NCI-H524 treated with DMSO at 0.1 percent for 48 hours (cell line): Measurements from ENCODE around the gene SDF2L1.

Source experiments
- DNase-seq: peaks from one replicate; lab custom pipeline; 2025; lab: John Stamatoyannopoulos, UW

The SDF2L1 gene

GRCh38 chr22:21622011-21622918 is 19.8 kb upstream of the SDF2L1 start:
- DNase-seq: no peak

- no peak for DNase-seq
Measured at GRCh38 chr22:21622919-21623647, 19.0 kb upstream of the SDF2L1 start.

DNA sequence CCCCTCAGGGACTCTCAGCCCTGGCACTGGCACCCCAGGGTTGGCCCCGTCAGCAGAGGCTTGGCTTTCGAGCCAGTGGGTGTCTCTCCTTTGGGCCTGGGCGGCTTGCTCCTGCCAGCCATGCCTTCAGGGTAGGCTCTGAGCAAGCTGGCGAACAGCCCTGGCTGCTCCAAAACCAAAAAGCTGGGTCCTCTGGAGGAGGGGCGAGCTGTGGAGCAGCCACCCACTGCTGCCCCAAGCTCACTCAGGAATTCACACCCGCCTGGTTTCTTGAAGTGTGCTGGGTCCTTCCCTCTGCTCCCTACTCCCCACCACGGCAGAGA is 18.5 kb upstream of the SDF2L1 start:
- no peak for DNase-seq

DNA sequence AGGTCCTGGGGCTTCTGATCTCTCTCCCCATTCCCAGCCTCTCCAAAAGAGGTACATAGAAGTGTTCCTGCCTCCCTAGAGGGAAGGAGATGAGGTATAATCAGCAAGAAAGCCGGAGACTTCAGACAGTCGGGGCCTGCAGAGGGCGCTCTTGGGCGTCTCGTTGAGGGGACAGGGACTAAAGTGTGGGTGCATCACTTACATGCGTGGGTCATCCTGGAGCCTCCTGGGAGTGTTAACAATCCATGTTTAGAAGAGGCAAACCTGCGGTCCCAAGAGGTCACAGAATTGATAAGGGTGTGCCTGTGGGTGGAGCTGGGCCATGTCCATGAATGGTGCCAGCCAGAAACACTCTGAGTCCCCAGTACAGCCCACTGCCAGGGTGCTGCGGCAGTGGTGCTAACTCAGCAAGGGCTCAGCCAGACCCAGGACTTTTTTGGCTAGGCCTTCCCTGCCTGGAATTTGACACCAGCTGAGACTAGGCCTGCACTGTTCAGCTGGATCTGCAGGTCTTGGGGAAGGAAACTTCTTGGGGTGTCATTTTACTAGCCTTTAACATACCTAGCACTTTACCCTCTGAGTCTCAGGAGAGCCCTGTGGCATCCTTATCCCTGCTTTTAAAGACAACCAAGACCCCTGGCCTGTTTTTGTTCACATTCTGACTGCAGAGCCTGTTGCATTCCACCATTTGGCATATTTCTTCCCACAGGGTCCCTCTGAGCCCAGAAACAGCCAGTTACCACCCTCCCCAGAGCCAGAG is 17.8 kb upstream of the SDF2L1 start:
- DNase-seq: no peak

DNA sequence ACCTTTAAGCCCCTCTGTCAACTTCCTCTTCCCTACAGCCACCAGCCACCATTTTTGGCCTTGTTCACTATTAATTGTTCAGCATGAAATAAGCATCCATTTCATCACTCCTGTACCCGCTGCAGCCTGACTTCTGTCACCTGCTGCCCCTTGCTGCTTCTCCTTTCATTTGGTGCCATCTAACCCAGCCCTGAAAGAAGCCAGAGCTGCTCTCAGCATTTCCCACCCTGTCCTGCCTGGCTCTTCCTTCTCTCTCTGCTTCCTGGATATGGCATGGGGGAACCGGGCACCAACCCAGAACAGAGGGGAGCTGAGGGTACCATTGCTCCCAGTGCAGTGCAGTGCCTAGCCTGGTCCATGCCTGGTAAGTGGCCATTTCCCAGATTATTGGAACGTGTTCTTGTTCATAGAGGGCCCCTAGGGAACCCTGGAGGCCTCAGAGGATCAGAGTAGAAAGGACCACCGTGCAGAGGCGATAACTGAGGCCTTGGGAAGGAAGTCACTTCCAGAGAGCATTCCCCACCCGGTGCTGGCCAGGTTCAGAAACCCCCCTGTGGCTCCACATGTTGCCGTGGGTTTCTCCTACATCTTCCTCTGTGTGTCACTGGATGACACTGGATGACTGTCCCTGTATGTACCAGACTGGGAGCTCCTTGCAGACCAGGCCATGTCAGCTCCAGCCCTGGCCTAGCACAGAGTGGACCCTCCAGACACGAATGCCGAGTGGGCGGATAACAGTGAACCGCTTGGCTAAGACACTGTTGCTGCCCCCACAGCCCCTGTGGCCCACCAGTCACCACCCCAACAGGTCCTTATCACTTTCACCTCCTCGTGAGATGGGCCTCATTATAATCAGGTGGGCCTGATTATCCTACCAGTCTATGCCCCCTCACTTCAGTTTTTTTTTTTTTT is 17.0 kb upstream of the SDF2L1 start:
- no peak for DNase-seq

GRCh38 chr22:21626073-21626734 is 15.9 kb upstream of the SDF2L1 start:
- peak; percentile 22 for DNase-seq

- peak; percentile 81 for DNase-seq
Measured at GRCh38 chr22:21626735-21627469, 15.2 kb upstream of the SDF2L1 start.

GRCh38 chr22:21628386-21629254 is 13.5 kb upstream of the SDF2L1 start:
- DNase-seq: no peak

DNA sequence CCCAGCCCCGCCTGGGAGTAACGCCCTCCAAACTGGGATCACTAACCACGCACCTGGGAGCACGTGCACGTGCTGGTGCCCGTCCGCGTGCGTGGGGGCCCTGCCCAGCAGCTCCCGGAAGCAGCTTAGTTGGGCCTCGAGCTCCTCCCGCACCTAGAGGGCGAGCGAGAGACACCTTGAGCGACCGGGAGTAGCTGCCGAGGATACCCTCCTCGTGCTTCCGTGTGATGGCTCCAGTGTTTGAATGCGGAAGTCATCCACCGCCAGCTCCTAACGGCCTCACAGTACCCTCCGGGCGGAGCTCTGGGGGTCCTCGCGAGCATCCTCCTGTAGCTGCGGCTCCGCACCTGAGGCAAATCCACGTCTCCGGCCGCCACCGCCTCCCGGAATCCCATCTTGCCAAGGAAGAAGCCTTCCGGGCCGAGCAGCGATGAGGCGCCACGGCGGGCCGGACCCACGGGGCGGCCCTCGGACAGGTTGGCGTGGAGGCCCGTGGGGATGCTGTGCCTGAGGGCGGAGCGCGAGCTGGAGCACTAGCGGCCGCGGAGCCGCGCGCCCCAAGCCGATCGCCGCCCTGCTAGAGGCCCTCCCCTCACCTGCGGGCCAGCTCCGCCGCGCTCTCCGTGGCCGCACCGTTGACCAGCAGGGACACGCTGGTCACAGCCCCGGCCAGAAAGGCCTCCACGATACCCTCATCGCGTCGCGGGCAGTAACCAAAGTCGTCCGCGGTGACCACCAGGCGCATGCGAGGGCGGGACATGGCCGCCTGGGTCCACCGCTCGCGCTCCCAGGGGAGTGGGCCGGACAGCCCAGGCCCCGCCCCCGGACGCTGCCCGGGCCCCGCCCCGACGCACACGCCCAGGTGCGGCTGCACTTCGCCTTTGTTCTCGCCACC is 12.6 kb upstream of the SDF2L1 start, which contains the start of gene YDJC:
YDJC (minus strand) TSS at position 768 of the 895 bp plus-strand sequence; CDS start at position 760, 8 bp downstream.
- DNase-seq: peak; percentile 74

- DNase-seq: no peak
Measured at GRCh38 chr22:21631025-21631424, 11.1 kb upstream of the SDF2L1 start.

- DNase-seq: no peak
Measured at GRCh38 chr22:21632237-21632895, 9.7 kb upstream of the SDF2L1 start, which contains the start of gene CCDC116. TSS of gene CCDC116 (plus strand) at chr22:21632760. CDS start at chr22:21633182, 422 bp downstream.

- no peak for DNase-seq
Measured at GRCh38 chr22:21632931-21633330, 9.2 kb upstream of the SDF2L1 start.

- no peak for DNase-seq
Measured at GRCh38 chr22:21633481-21633880, 8.6 kb upstream of the SDF2L1 start.

DNA sequence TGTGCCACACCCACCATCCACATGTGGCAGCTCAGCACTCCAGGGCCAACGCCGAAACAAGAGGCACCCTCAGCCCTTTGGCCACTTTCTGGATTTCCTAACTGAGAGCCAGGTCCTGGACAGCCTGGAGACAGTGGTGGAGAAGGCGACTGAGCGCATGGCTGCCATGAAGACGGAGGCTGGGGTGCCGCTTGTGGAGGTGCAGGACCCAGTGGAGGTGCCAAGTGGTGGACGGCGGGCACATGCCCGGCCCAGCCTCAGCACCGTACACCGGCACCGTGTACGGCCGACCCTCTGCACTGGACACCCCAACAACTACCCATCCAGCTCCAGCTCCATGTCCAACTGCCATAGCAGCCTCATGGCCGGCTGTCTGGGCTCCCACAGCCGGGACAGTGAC is 8.0 kb upstream of the SDF2L1 start:
- no peak for DNase-seq

DNA sequence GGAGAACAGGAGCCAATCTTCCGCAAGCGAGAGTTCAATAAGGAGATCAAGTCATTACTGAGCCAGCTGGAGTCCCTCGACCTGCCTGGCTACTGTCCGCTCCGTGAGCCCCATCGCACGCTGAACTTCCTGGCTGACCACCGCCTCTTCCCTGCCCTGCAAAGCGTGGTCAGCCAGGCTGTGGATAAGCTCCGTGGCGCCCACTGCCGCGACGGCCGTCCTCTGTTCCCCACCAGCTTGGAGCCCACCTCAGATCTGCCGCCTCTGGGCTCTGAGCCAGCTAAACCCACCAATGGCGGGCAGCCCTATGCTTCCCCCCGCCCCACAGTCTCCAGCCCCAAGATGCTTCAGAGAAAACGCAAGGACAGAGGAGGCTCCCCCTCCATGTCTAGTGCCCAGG is 7.3 kb upstream of the SDF2L1 start:
- DNase-seq: no peak

- no peak for DNase-seq
Measured at GRCh38 chr22:21635771-21636510, 6.2 kb upstream of the SDF2L1 start.
